HepG2 (cell line): ENCODE results near the gene CERS1. TPM values are rescaled to one million over a fixed set of nuclear protein-coding genes. Genes with fewer than 3 reads are reported as not detected.

Experiments
- ATAC-seq: fragments of 200-7000 bp; cut with Tn5 transposase; 3 replicates; pipeline ENCODE4 v1.9.1; 2020; ENCODE audit warnings: mild to moderate bottlenecking, moderate library complexity
- BruUV-seq: library from RNA; stranded (reverse); fragments of 400-500 nt; replicated peaks from 2 replicates; lab custom pipeline; 2021; lab: Mats Ljungman, UMichigan
- CTCF ChIA-PET: fragments of 300-600 bp; formaldehyde crosslinking; extraction: SDS; loops from one replicate; lab custom pipeline; 2021; ENCODE audit warnings: low total read pairs, inconsistent platforms, low intra/inter-chr PET ratio; lab: Yijun Ruan, JAX
- POLR2A ChIA-PET: fragments of 350-600 bp; sonication (Branson Sonifier 250); formaldehyde crosslinking; loops from one replicate; lab custom pipeline; 2020; ENCODE audit warnings: antibody characterized with exemption, inconsistent platforms; lab: Yijun Ruan, JAX
- DNase-seq: peaks from one replicate; pipeline ENCODE4 v3.0.0-alpha.2; 2015; ENCODE audit warnings: low spot score
- FAIRE-seq: peaks from 3 replicates; lab custom pipeline; 2011; peaks lifted over from hg19 to GRCh38; lab: Jason Lieb, UNC
- H2AFZ ChIP-seq: one replicate; pipeline ENCODE4 v1.6.1; 2011; ENCODE audit warnings: low read length, inconsistent platforms
- H3K27ac ChIP-seq: fragments of 300-600 bp; 3 replicates; pipeline ENCODE4 v1.8.0; 2011; ENCODE audit warnings: mixed run types, mild to moderate bottlenecking, mixed read lengths, low read length, inconsistent platforms; ENCODE audit not compliant: insufficient read depth; ENCODE audit errors: extremely low read length
- H3K27me3 ChIP-seq, 2 experiments: fragments of 200-600 bp in 1 of 2; 2 replicates in 1 of 2; 3 replicates in 1 of 2; pipeline versions ENCODE4 v1.6.0 to v1.8.0; 2011; ENCODE audit warnings: low read length in 2 of 2, mild to moderate bottlenecking in 2 of 2, moderate library complexity in 2 of 2, inconsistent platforms in 1 of 2; ENCODE audit not compliant: insufficient read depth in 2 of 2, control insufficient read depth in 1 of 2
- H3K36me3 ChIP-seq, 2 experiments: fragments of 200-600 bp in 1 of 2; replicated peaks in 1 of 2; 2 replicates in 1 of 2; 3 replicates in 1 of 2; pipeline versions ENCODE4 v1.5.1 to v1.8.0; 2011; ENCODE audit warnings: low read length in 2 of 2, inconsistent platforms in 1 of 2; ENCODE audit not compliant: insufficient read depth in 2 of 2, control insufficient read depth in 1 of 2
- H3K4me1 ChIP-seq: 2 replicates; pipeline ENCODE4 v1.5.1; 2012; ENCODE audit warnings: low read length, inconsistent platforms; ENCODE audit not compliant: insufficient read depth
- H3K4me2 ChIP-seq: 2 replicates; pipeline ENCODE4 v1.6.0; 2011; ENCODE audit warnings: low read depth, low read length, inconsistent platforms
- H3K4me3 ChIP-seq, 3 experiments: fragments of 200-600 bp in 1 of 3; sonication (generic), shearing (Covaris generic) in 1 of 3; replicated peaks in 1 of 3; 2 replicates each; pipeline ENCODE4 v1.5.1; 2011 to 2016; ENCODE audit warnings: low read length in 3 of 3, inconsistent platforms in 2 of 3, low read depth in 2 of 3, mild to moderate bottlenecking in 2 of 3, control low read depth in 1 of 3, mixed read lengths in 1 of 3; ENCODE audit not compliant: insufficient read depth in 1 of 3
- H3K79me2 ChIP-seq: one replicate; pipeline ENCODE4 v1.6.1; 2011; ENCODE audit warnings: low read length, inconsistent platforms; ENCODE audit not compliant: insufficient read depth
- H3K9ac ChIP-seq: 2 replicates; pipeline ENCODE4 v1.6.0; 2011; ENCODE audit warnings: mild to moderate bottlenecking, low read depth, low read length, inconsistent platforms; ENCODE audit not compliant: insufficient read depth
- H3K9me3 ChIP-seq: 2 replicates; pipeline ENCODE4 v1.5.1; 2012; ENCODE audit warnings: mild to moderate bottlenecking, low read length
- H4K20me1 ChIP-seq: 2 replicates; pipeline ENCODE4 v1.6.0; 2011; ENCODE audit warnings: inconsistent platforms, mild to moderate bottlenecking, low read length, moderate library complexity; ENCODE audit not compliant: insufficient read depth
- AGO2 ChIP-seq: fragments of 200-400 bp; formaldehyde crosslinking; optimal IDR thresholded peaks from 2 replicates; pipeline ENCODE3; 2017; ENCODE audit warnings: mild to moderate bottlenecking, low read depth, low read length, moderate library complexity
- BCL3 ChIP-seq: sonication (generic); formaldehyde crosslinking; IDR thresholded peaks from 2 replicates; pipeline ENCODE4 v1.5.1; 2020; ENCODE audit warnings: mild to moderate bottlenecking, missing genetic modification reagents, moderate library complexity
- CCDC6 ChIP-seq: sonication (generic); formaldehyde crosslinking; IDR thresholded peaks from 2 replicates; pipeline ENCODE4 v1.8.1; 2022; ENCODE audit warnings: mild to moderate bottlenecking, missing genetic modification reagents, moderate library complexity
- E2F1 ChIP-seq: sonication (generic); formaldehyde crosslinking; IDR thresholded peaks from 2 replicates; pipeline ENCODE4 v1.5.0; 2020; ENCODE audit warnings: missing genetic modification reagents
- KDM1A ChIP-seq: IDR thresholded peaks from 2 replicates; pipeline ENCODE4 v1.6.1; 2016; ENCODE audit warnings: missing compliant biosample characterization
- KDM5B ChIP-seq: sonication (generic); formaldehyde crosslinking; IDR thresholded peaks from 2 replicates; pipeline ENCODE4 v1.4.0; 2020; ENCODE audit warnings: missing genetic modification reagents, mild to moderate bottlenecking, borderline replicate concordance
- RBFOX2 ChIP-seq: fragments of 200-400 bp; formaldehyde crosslinking; IDR thresholded peaks from 2 replicates; pipeline ENCODE4 v1.6.1; 2017; ENCODE audit warnings: low read depth, mild to moderate bottlenecking, low read length
- SMARCC2 ChIP-seq: fragments of 450-650 bp; IDR thresholded peaks from 2 replicates; pipeline ENCODE4 v1.6.1; 2017; ENCODE audit warnings: antibody characterized with exemption, mild to moderate bottlenecking
- TFDP1 ChIP-seq: IDR thresholded peaks from 2 replicates; pipeline ENCODE4 v1.6.1; 2016; ENCODE audit warnings: missing compliant biosample characterization, missing genetic modification reagents, borderline replicate concordance
- ZFYVE20 ChIP-seq: sonication (generic); formaldehyde crosslinking; IDR thresholded peaks from 2 replicates; pipeline ENCODE4 v1.8.0; 2023; ENCODE audit warnings: low read depth, mild to moderate bottlenecking, moderate library complexity, missing genetic modification reagents, borderline replicate concordance
- ZNF101 ChIP-seq: sonication (generic); formaldehyde crosslinking; IDR thresholded peaks from 2 replicates; pipeline ENCODE4 v1.4.0; 2020; ENCODE audit warnings: mild to moderate bottlenecking, low read depth, missing genetic modification reagents, borderline replicate concordance
- ZSCAN22 ChIP-seq: sonication (generic); formaldehyde crosslinking; IDR thresholded peaks from 2 replicates; pipeline ENCODE4 v1.4.0; 2020; ENCODE audit warnings: mild to moderate bottlenecking, missing genetic modification reagents
- WGBS: methylation state at CpG from one replicate; pipeline ENCODE4 v1.1.6; 2017; ENCODE audit warnings: low lambda C conversion rate; 5-methylcytosine and 5-hydroxymethylcytosine counted together
- in situ Hi-C: cut with HindIII; loops from 2 replicates; pipeline ENCODE4 v1.10.0; 2017; ENCODE audit warnings: low pct_unique_long_range_greater_than_20kb; ENCODE audit not compliant: extremely low pct_ligation_motif_present
- intact Hi-C: fragments of 100-400 bp; cut with micrococcal nuclease; formaldehyde crosslinking; loops from one replicate; pipeline ENCODE4 v1.10.0; 2022; ENCODE audit not compliant: unreplicated experiment
- polyA plus RNA-seq, 8 experiments: library from polyadenylated mRNA; depleted of rRNA in 3 of 8; stranded (reverse) in 7 of 8; unstranded in 1 of 8; fragments of >200 nt; fragmentation: Illumina TruSeq in 4 of 8; extraction: Trizol in 4 of 8; gene quantifications; 2 replicates each; pipeline versions ENCODE4 v1.2.1 to v1.2.3, GENCODE V29; 2011 to 2016; ENCODE audit warnings: low read depth in 4 of 8, missing spikeins in 1 of 8, mixed read lengths in 1 of 8; ENCODE audit not compliant: insufficient read depth in 1 of 8
- total RNA-seq, 5 experiments: library from RNA; depleted of rRNA; stranded (reverse); fragments of >200 nt; fragmentation: Illumina TruSeq; extraction: Trizol; gene quantifications; 2 replicates each; pipeline ENCODE4 v1.2.3, GENCODE V29; 2016; ENCODE audit warnings: low read depth in 1 of 5
- TF ChIP-seq, protein P1 (sequence below): IDR thresholded peaks from 2 replicates; pipeline ENCODE4 v1.6.1; 2018; ENCODE audit warnings: missing genetic modification reagents, mild to moderate bottlenecking, missing compliant biosample characterization

Gene CERS1
- total and polyA plus RNA-seq, 2 of the 13 experiments (the other 11 are each of a cell fraction or from before 2014, with no cell fraction given), result 4.6 to 9.8 TPM

GRCh38 chr19:18910010-18910409 is 14.1 kb upstream of the CERS1 start:
- Histone ChIP-seq H3K9ac (no peak overlapping the region), H3K4me1 (no peaks in the 10 kb centered on the region), H3K27me3 (no peaks in the 10 kb centered on the region), H3K4me3 (no peak overlapping the region), H3K27ac (no peak overlapping the region), H3K79me2 (peaks cover 6% of the 10 kb centered on the region), H3K4me2 (no peak overlapping the region), H2AFZ (no peak overlapping the region), H3K36me3 (peaks cover 31 to 63% of the 10 kb centered on the region in 2 experiments), H3K9me3 (no peaks in the 10 kb centered on the region), H4K20me1 (no peaks in the 10 kb centered on the region)
- ChIA-PET POLR2A (no interaction called here), CTCF (no interaction called here)
- FAIRE-seq (no peak), ATAC-seq (no peak), DNase-seq (no peak)
- in situ Hi-C loops, result no loop called here
- 95% methylated on average over 3 of the region's 10 CpGs for WGBS
- BruUV-seq, result no TSS peak
- peak; percentile 52 for TF ChIP-seq AGO2
- 0 out of 2 replicates have a peak, but pooled peaks have one; percentile 29 for TF ChIP-seq RBFOX2
- no peak for TF ChIP-seq BCL3 (CRISPR knock-in tag)
- intact Hi-C loops, result no loop called here

GRCh38 chr19:18908917-18909619 is 13.1 kb upstream of the CERS1 start:
- Histone ChIP-seq H3K4me2 (no peak overlapping the region), H3K4me3 (no peak overlapping the region), H3K27ac (no peak overlapping the region), H2AFZ (no peak overlapping the region), H3K79me2 (peaks cover 4% of the 10 kb centered on the region), H3K36me3 (peaks cover 33 to 64% of the 10 kb centered on the region in 2 experiments), H3K9ac (no peak overlapping the region), H3K4me1 (no peaks in the 10 kb centered on the region), H4K20me1 (no peaks in the 10 kb centered on the region), H3K27me3 (no peaks in the 10 kb centered on the region), H3K9me3 (no peaks in the 10 kb centered on the region)
- DNase-seq, result no peak
- TSS peak; percentile 45 for BruUV-seq
- POLR2A ChIA-PET, result interaction anchor here (1.3 kb wide), 1 partner anchor 13 kb away, joined by 3 read pairs; the partner anchor contains the start of gene CERS1
- WGBS, result 97% methylated on average over 13 of the region's 17 CpGs
- intact Hi-C loops, result no loop called here
- TF ChIP-seq ZFYVE20 (CRISPR knock-in tag) (no peak), ZSCAN22 (CRISPR knock-in tag) (no peak), CCDC6 (no peak), TFDP1 (CRISPR knock-in tag) (no peak), KDM1A (CRISPR knock-in tag) (no peak), SMARCC2 (no peak), E2F1 (CRISPR knock-in tag) (no peak), ZNF101 (CRISPR knock-in tag) (no peak), KDM5B (CRISPR knock-in tag) (no peak)
- TF ChIP-seq, protein P1, sequence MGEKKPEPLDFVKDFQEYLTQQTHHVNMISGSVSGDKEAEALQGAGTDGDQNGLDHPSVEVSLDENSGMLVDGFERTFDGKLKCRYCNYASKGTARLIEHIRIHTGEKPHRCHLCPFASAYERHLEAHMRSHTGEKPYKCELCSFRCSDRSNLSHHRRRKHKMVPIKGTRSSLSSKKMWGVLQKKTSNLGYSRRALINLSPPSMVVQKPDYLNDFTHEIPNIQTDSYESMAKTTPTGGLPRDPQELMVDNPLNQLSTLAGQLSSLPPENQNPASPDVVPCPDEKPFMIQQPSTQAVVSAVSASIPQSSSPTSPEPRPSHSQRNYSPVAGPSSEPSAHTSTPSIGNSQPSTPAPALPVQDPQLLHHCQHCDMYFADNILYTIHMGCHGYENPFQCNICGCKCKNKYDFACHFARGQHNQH (CRISPR knock-in tag), result no peak
- no peak for ATAC-seq
- CTCF ChIA-PET, result no interaction called here
- in situ Hi-C loops, result no loop called here
- FAIRE-seq, result no peak
